ENCODE results near the gene CDK5RAP2. TPM values are rescaled to one million over a fixed set of nuclear protein-coding genes. Genes with fewer than 3 reads are reported as not detected.

Gene CDK5RAP2
- total and polyA plus RNA-seq, 10 of the 15 experiments (the other 5 are each of a cell fraction or from before 2014, with no cell fraction given): 16.2 to 53.5 (median 34.5) TPM

- TF ChIP-seq ZBTB40 (IDR thresholded peaks at IDR 0.05; ENCODE audit: borderline replicate concordance) (no peak), BCLAF1 (IDR thresholded peaks at IDR 0.05) (no peak), JUNB (IDR thresholded peaks at IDR 0.05) (no peak), MTA2 (IDR thresholded peaks at IDR 0.05; ENCODE audit: low read depth) (no peak), MXI1 (IDR thresholded peaks at IDR 0.05; ENCODE audit: low read depth, low read length) (no peak)
Observed at GRCh38 chr9:120344230-120344629, 235.7 kb downstream of the CDK5RAP2 start (continued).

GRCh38 chr9:120343416-120343815 is 236.6 kb downstream of the CDK5RAP2 start:
- H3K4me3 ChIP-seq: no peak overlapping the region
- WGBS (ENCODE audit: insufficient coverage, insufficient replicate concordance, low lambda C conversion rate, missing lambda C conversion rate): 41% methylated on average over 2 of the region's 2 CpGs
- no peaks in the 10 kb centered on the region for H3K36me3 ChIP-seq (ENCODE audit: control insufficient read depth in 2 of 2, insufficient read depth in 2 of 2, low read length in 1 of 2)
- no peaks in the 10 kb centered on the region; a peak in 1 of 4 replicates for H3K27me3 ChIP-seq (replicated peaks in 1 of 2; ENCODE audit: control insufficient read depth in 2 of 2, insufficient read depth in 2 of 2, low read length in 1 of 2)
- no peaks in the 10 kb centered on the region for H3K79me2 ChIP-seq (ENCODE audit: control insufficient read depth, insufficient read depth, low read length)
- no peaks in the 10 kb centered on the region for H3K4me1 ChIP-seq (ENCODE audit: control insufficient read depth, insufficient read depth, low read length)
- H3K9ac ChIP-seq (ENCODE audit: control insufficient read depth, insufficient read depth, low read length): no peak overlapping the region
- ChIA-PET RAD21 (ENCODE audit: unreplicated experiment) (no interaction called here), CTCF (no interaction called here), SMC1A (ENCODE audit: uncharacterized antibody, unreplicated experiment) (no interaction called here), POLR2A (no interaction called here)
- no peak overlapping the region for H2AFZ ChIP-seq (ENCODE audit: control insufficient read depth, low read depth, low read length)
- FAIRE-seq (no peak), ATAC-seq (no peak), DNase-seq (ENCODE audit: low read depth, low spot score) (no peak)
- no peak overlapping the region for H3K4me2 ChIP-seq (ENCODE audit: control insufficient read depth, insufficient read depth)
- H4K20me1 ChIP-seq (ENCODE audit: control insufficient read depth, insufficient read depth): no peaks in the 10 kb centered on the region
- in situ Hi-C loops (cut with MboI) (no loop called here), intact Hi-C loops (cut with micrococcal nuclease; ENCODE audit: unreplicated experiment) (no loop called here)
- no peaks in the 10 kb centered on the region for H3K9me3 ChIP-seq (replicated peaks; ENCODE audit: control insufficient read depth, insufficient read depth, low read length)
- BruUV-seq (replicated peaks): no TSS peak
- no peak overlapping the region for H3K27ac ChIP-seq (ENCODE audit: control insufficient read depth, insufficient read depth)
- TF ChIP-seq BHLHE40 (IDR thresholded peaks at IDR 0.05; ENCODE audit: borderline replicate concordance in 1 of 2, low read depth in 2 of 2, low read length in 1 of 2) (no peak), MEF2A (IDR thresholded peaks at IDR 0.05; ENCODE audit: insufficient read depth, low read depth, low read length) (no peak), EED (IDR thresholded peaks at IDR 0.05; ENCODE audit: low read depth) (no peak), CUX1 (IDR thresholded peaks at IDR 0.05; ENCODE audit: insufficient replicate concordance, low read depth, low read length) (no peak), ZNF274 (IDR thresholded peaks at IDR 0.05; ENCODE audit: insufficient read depth, insufficient read length) (no peak), EZH2 (IDR thresholded peaks at IDR 0.05; ENCODE audit: borderline replicate concordance, control insufficient read depth, low read depth, low read length) (no peak)
